HepG2 (cell line): ENCODE measurements around the gene NTMT1. TPM values are rescaled to one million over a fixed set of nuclear protein-coding genes. Genes with fewer than 3 reads are reported as not detected.

Experiments used
- CREM ChIP-seq, 2 experiments: sonication (generic) in 1 of 2; formaldehyde crosslinking in 1 of 2; IDR thresholded peaks; 2 replicates each; pipeline versions ENCODE4 v1.4.0 to v1.6.1; 2016 to 2020; ENCODE audit warnings: antibody characterized with exemption in 1 of 2, mild to moderate bottlenecking in 1 of 2, missing genetic modification reagents in 1 of 2
- FOSL1 ChIP-seq: sonication (generic); formaldehyde crosslinking; IDR thresholded peaks from 2 replicates; pipeline ENCODE4 v1.9.0; 2021; ENCODE audit warnings: missing genetic modification reagents, borderline replicate concordance
- FOXK1 ChIP-seq: sonication (generic); formaldehyde crosslinking; IDR thresholded peaks from 2 replicates; pipeline ENCODE4 v1.4.0; 2020; ENCODE audit warnings: low read depth, missing genetic modification reagents, borderline replicate concordance
- KLF9 ChIP-seq: IDR thresholded peaks from 2 replicates; pipeline ENCODE4 v1.6.1; 2016; ENCODE audit warnings: low read depth
- MTA3 ChIP-seq: sonication (generic); formaldehyde crosslinking; IDR thresholded peaks from 2 replicates; pipeline ENCODE4 v1.4.0; 2020; ENCODE audit warnings: missing genetic modification reagents
- PHF8 ChIP-seq: sonication (generic); formaldehyde crosslinking; IDR thresholded peaks from 2 replicates; pipeline ENCODE4 v1.5.0; 2020; ENCODE audit warnings: missing genetic modification reagents
- RAD21 ChIP-seq: fragments of 450-650 bp; formaldehyde crosslinking; IDR thresholded peaks from 2 replicates; pipeline ENCODE4 v1.5.0; 2020; ENCODE audit warnings: mild to moderate bottlenecking
- SIN3B ChIP-seq: fragments of 150-350 bp; IDR thresholded peaks from 2 replicates; pipeline ENCODE4 v1.6.1; 2014; ENCODE audit warnings: low read length
- ZC3H4 ChIP-seq: sonication (generic); formaldehyde crosslinking; IDR thresholded peaks from 2 replicates; pipeline ENCODE4 v1.4.0; 2020; ENCODE audit warnings: missing genetic modification reagents, borderline replicate concordance
- ZNF296 ChIP-seq: sonication (generic); formaldehyde crosslinking; conservative IDR thresholded peaks from 2 replicates; pipeline ENCODE4 v1.5.0; 2020; ENCODE audit warnings: mild to moderate bottlenecking, missing genetic modification reagents
- ZNF546 ChIP-seq: sonication (generic); formaldehyde crosslinking; conservative IDR thresholded peaks from 2 replicates; pipeline ENCODE4 v1.8.1; 2023; ENCODE audit warnings: mild to moderate bottlenecking, missing genetic modification reagents
- ZNF616 ChIP-seq: sonication (generic); formaldehyde crosslinking; IDR thresholded peaks from 2 replicates; pipeline ENCODE4 v1.5.0; 2020; ENCODE audit warnings: low read depth, mild to moderate bottlenecking, missing genetic modification reagents
- polyA plus RNA-seq, 8 experiments: library from polyadenylated mRNA; depleted of rRNA in 3 of 8; stranded (reverse) in 7 of 8; unstranded in 1 of 8; fragments of >200 nt; fragmentation: Illumina TruSeq in 4 of 8; extraction: Trizol in 4 of 8; gene quantifications; 2 replicates each; pipeline versions ENCODE4 v1.2.1 to v1.2.3, GENCODE V29; 2011 to 2016; ENCODE audit warnings: low read depth in 4 of 8, missing spikeins in 1 of 8, mixed read lengths in 1 of 8; ENCODE audit not compliant: insufficient read depth in 1 of 8
- total RNA-seq, 5 experiments: library from RNA; depleted of rRNA; stranded (reverse); fragments of >200 nt; fragmentation: Illumina TruSeq; extraction: Trizol; gene quantifications; 2 replicates each; pipeline ENCODE4 v1.2.3, GENCODE V29; 2016; ENCODE audit warnings: low read depth in 1 of 5
- TF ChIP-seq, protein P1 (sequence below): sonication (generic); formaldehyde crosslinking; IDR thresholded peaks from 2 replicates; pipeline ENCODE4 v1.8.0; 2022; ENCODE audit warnings: mild to moderate bottlenecking, missing genetic modification reagents, moderate library complexity
- TF ChIP-seq, protein P2 (sequence below): sonication (generic); formaldehyde crosslinking; IDR thresholded peaks from 2 replicates; pipeline ENCODE4 v1.5.1; 2020; ENCODE audit warnings: missing genetic modification reagents, mild to moderate bottlenecking, borderline replicate concordance
- TF ChIP-seq, protein P3 (sequence below): sonication (generic); formaldehyde crosslinking; IDR thresholded peaks from 2 replicates; pipeline ENCODE4 v1.4.0; 2020; ENCODE audit warnings: missing genetic modification reagents
- TF ChIP-seq, protein P4 (sequence below): sonication (generic); formaldehyde crosslinking; IDR thresholded peaks from 2 replicates; pipeline ENCODE4 v1.4.0; 2020; ENCODE audit warnings: missing genetic modification reagents, borderline replicate concordance

Gene NTMT1
- total and polyA plus RNA-seq, 2 of the 13 experiments (the other 11 are each of a cell fraction or from before 2014, with no cell fraction given) = 49.1 to 53.8 TPM

DNA sequence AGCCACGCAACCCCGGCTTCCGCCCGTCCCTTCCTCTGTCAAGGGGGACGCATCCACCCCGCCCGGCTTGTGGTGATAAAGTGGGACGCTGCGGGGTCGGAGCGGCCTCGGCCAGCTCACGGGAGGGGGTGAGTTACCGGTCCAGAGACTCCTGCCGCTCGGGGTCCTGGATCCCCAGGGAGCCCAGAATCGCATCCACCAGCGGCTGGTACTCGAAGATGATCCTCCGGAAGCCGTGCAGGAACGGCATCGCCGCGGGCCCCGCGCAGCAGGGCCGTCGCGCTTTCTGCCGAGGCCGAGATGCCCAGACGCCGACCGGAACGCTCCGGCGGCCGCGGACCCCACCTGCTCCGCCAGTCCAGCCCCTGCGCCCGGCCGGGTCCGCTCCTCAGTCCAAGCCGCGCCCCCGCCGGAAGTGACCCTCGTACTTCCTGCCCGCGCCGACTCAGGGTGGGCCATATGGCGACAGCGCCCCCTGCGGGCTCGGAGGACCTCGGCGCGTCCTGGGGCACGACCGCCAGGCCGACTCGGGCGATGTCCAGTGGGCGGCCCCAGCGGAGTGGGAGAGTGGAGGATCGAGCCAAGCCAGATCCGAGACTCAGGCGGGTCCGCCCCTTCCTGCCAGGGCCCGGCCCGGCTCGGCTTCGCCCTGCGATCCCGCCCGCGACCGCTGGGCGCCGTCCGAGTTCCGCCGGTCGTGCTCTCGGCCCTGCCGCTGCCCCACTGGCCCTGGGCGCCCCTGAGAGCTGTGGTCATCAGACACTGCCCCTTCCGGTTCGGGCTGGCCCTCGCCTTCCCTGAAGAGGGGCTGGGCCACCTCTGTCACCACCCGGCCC is 16.0 kb downstream of the NTMT1 start, which contains the start of gene ASB6 (continued):
- TF ChIP-seq ZNF616 (CRISPR knock-in tag) = no peak
- TF ChIP-seq, protein P1, sequence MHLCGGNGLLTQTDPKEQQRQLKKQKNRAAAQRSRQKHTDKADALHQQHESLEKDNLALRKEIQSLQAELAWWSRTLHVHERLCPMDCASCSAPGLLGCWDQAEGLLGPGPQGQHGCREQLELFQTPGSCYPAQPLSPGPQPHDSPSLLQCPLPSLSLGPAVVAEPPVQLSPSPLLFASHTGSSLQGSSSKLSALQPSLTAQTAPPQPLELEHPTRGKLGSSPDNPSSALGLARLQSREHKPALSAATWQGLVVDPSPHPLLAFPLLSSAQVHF (CRISPR knock-in tag) = peak; percentile 60; the same call in 1 of the 2 replicates
- no peak; the same call in 1 of the 2 replicates for TF ChIP-seq CREM (IDR thresholded peaks at IDR 0.05)
- TF ChIP-seq CREM (CRISPR knock-in tag; IDR thresholded peaks at IDR 0.05) = no peak; the same call in 1 of the 2 replicates
- no peak for TF ChIP-seq ZC3H4 (CRISPR knock-in tag)
- peak; percentile 88 for TF ChIP-seq PHF8
- TF ChIP-seq, protein P2, sequence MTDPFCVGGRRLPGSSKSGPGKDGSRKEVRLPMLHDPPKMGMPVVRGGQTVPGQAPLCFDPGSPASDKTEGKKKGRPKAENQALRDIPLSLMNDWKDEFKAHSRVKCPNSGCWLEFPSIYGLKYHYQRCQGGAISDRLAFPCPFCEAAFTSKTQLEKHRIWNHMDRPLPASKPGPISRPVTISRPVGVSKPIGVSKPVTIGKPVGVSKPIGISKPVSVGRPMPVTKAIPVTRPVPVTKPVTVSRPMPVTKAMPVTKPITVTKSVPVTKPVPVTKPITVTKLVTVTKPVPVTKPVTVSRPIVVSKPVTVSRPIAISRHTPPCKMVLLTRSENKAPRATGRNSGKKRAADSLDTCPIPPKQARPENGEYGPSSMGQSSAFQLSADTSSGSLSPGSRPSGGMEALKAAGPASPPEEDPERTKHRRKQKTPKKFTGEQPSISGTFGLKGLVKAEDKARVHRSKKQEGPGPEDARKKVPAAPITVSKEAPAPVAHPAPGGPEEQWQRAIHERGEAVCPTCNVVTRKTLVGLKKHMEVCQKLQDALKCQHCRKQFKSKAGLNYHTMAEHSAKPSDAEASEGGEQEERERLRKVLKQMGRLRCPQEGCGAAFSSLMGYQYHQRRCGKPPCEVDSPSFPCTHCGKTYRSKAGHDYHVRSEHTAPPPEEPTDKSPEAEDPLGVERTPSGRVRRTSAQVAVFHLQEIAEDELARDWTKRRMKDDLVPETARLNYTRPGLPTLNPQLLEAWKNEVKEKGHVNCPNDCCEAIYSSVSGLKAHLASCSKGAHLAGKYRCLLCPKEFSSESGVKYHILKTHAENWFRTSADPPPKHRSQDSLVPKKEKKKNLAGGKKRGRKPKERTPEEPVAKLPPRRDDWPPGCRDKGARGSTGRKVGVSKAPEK = no peak
- TF ChIP-seq, protein P3, sequence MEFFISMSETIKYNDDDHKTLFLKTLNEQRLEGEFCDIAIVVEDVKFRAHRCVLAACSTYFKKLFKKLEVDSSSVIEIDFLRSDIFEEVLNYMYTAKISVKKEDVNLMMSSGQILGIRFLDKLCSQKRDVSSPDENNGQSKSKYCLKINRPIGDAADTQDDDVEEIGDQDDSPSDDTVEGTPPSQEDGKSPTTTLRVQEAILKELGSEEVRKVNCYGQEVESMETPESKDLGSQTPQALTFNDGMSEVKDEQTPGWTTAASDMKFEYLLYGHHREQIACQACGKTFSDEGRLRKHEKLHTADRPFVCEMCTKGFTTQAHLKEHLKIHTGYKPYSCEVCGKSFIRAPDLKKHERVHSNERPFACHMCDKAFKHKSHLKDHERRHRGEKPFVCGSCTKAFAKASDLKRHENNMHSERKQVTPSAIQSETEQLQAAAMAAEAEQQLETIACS (CRISPR knock-in tag) = peak; percentile 49; the same call in 1 of the 2 replicates
- peak; percentile 89; the same call in 1 of the 2 replicates for TF ChIP-seq FOXK1 (CRISPR knock-in tag)
- peak; percentile 99 for TF ChIP-seq ZNF296 (CRISPR knock-in tag)
- peak; percentile 99 for TF ChIP-seq RAD21 (CRISPR knock-in tag)
- peak; percentile 61; the same call in 1 of the 2 replicates for TF ChIP-seq SIN3B
- no peak for TF ChIP-seq FOSL1 (CRISPR knock-in tag)
- TF ChIP-seq KLF9 (CRISPR knock-in tag) = peak; percentile 43; the same call in 1 of the 2 replicates
- TF ChIP-seq ZNF546 (CRISPR knock-in tag) = no peak
- TF ChIP-seq MTA3 (CRISPR knock-in tag) = no peak
- TF ChIP-seq, protein P4, sequence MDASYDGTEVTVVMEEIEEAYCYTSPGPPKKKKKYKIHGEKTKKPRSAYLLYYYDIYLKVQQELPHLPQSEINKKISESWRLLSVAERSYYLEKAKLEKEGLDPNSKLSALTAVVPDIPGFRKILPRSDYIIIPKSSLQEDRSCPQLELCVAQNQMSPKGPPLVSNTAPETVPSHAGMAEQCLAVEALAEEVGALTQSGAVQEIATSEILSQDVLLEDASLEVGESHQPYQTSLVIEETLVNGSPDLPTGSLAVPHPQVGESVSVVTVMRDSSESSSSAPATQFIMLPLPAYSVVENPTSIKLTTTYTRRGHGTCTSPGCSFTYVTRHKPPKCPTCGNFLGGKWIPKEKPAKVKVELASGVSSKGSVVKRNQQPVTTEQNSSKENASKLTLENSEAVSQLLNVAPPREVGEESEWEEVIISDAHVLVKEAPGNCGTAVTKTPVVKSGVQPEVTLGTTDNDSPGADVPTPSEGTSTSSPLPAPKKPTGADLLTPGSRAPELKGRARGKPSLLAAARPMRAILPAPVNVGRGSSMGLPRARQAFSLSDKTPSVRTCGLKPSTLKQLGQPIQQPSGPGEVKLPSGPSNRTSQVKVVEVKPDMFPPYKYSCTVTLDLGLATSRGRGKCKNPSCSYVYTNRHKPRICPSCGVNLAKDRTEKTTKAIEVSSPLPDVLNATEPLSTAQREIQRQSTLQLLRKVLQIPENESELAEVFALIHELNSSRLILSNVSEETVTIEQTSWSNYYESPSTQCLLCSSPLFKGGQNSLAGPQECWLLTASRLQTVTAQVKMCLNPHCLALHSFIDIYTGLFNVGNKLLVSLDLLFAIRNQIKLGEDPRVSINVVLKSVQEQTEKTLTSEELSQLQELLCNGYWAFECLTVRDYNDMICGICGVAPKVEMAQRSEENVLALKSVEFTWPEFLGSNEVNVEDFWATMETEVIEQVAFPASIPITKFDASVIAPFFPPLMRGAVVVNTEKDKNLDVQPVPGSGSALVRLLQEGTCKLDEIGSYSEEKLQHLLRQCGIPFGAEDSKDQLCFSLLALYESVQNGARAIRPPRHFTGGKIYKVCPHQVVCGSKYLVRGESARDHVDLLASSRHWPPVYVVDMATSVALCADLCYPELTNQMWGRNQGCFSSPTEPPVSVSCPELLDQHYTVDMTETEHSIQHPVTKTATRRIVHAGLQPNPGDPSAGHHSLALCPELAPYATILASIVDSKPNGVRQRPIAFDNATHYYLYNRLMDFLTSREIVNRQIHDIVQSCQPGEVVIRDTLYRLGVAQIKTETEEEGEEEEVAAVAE (CRISPR knock-in tag) = peak; percentile 76; the same call in 1 of the 2 replicates
